Measurements from ENCODE around the gene PMS1.
"Not testable (repeated sequence)": the region's sequence is repeated elsewhere in the genome, so short reads cannot be mapped to it uniquely, and the experiment has no call there.

PMS1 gene

DNA sequence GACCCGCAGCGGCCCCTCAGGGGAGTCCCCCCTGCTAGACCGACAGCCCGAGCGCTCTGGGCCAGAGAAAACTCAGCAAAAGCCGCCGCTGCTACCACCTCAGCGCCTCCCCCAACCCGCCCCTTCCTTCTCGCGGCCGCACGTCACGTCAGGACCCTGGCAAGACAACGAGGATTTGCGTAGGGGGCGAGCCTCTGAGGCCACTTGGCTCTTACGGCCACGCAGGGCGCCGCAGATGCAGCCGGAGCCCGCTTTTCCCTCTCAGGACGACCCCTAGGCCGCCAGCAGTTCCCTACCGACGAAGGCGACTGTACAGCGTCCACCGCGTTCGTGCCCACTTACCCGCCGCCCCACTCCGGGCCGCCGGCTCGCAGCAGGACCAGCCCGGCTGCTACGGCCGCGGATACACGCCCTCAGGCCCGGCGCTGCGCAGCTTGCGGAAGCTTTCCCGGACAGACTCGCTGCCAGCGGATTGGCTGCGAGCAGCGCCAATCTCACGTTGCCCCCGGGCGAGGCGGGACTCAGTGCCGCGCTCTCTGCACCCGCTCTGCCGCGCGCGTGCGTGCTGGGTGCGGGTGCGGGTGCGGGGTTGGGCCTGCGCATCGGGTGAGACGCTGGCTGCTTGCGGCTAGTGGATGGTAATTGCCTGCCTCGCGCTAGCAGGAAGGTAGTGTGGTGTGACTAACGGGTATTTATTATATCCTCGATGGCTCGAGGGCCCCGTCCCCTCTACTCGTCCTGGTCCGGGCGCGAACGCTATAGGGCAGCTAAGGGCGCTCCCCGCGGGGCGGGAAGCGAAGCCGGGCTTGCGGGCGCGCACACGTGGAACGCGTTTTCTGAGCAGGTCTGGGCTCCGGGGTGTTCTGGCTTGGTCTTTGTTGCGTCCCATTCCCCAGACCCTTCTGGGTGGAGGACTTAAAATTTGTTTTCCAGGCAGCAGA, at the start of gene PMS1, which contains the start of gene ORMDL1:
TSS of gene PMS1 (plus strand) at position 524 of the 941 bp plus-strand sequence. CDS start 7,360 bp downstream, outside the sequence.
TSS of gene ORMDL1 (minus strand) at position 413 of the 941 bp plus-strand sequence. CDS start 1,744 bp downstream, outside the sequence.
- peak; percentile 77 to 90 for DNase-seq (ENCODE audit: low read depth in 2 of 2, low spot score in 1 of 2)

- no peak for DNase-seq (ENCODE audit: low read depth in 2 of 2, low spot score in 1 of 2)
Observed at GRCh38 chr2:189751080-189751658, 33.1 kb upstream of the PMS1 start.

DNA sequence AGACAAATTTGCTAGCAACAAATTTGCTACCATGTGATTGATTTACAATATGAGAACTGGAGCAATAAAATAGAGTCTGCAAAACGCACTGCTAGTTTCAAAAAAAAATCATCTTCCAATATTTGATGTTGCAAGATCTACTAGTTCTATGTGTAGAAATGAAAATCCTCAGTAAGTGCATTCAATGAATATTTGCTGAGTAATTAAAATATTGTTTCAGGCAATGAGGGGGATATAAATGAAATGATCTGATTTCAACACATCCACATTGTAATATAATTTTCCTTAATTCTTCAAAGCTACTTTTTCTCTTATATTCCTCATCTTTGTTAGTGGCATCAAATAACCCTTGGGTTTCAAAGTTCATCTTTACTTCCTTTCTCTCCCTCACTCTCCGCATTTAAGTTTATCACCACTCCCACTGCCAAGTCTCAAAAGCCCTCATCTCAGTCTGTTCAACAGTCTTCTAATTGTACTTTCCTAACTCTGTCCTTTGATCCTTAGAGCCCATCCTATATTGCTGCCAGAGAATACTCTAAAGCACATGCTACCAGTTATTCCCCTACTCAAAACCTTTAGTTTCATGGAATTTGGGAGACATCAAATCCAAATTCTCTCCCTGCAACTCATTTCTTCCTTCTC, 27.8 kb upstream of the PMS1 start:
- no peak for DNase-seq (ENCODE audit: low read depth in 2 of 2, low spot score in 1 of 2)

- DNase-seq (ENCODE audit: low read depth in 2 of 2, low spot score in 1 of 2): not testable (repeated sequence)
Observed at GRCh38 chr2:189760154-189760553, 24.1 kb upstream of the PMS1 start.

- no peak for DNase-seq (ENCODE audit: low read depth in 2 of 2, low spot score in 1 of 2)
Observed at GRCh38 chr2:189762229-189762550, 22.1 kb upstream of the PMS1 start.

- DNase-seq (ENCODE audit: low read depth in 2 of 2, low spot score in 1 of 2): peak; percentile 81 to 86
Observed at GRCh38 chr2:189762551-189763298, 21.5 kb upstream of the PMS1 start, which contains the start of gene OSGEPL1. Gene OSGEPL1, minus strand, starts transcription at chr2:189762792. Its CDS starts 1,152 bp downstream, at chr2:189761640.

DNA sequence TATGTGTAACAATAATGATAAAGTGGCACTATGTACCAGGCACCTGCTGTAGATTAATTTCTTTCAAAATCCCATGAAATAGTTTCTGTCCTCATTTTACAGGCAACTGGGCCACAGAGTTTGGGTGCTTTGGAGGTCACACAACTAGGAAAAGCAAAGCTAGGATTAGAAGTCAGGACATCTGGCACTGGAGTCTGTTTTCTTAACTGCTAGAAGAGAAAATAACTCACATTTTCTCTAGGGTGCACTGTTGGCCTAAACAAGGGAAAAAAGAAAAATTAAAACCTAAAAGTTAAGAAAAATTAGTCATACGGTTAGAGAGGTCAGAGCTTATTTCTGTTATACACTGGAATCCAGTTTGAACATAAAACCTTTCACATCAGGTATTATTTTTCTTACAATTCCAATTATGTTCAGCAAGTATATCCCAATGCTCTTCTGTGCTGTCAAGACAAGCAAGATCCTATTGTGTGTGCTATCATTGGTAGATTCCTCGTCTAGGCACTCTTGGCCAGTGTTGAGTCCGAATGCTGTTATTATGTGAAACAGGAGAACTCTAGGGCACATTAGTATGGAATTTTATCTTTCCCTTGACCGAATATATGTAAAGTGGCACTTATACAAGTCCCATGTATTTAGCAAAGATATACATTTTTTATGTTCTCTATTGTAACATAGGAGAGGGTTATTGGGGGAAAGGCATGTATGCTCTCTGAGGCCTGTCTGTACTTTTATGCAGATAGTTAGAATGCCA, 20.2 kb upstream of the PMS1 start:
- no peak for DNase-seq (ENCODE audit: low read depth in 2 of 2, low spot score in 1 of 2)

GRCh38 chr2:189770590-189771322, 13.5 kb upstream of the PMS1 start:
- no peak for DNase-seq (ENCODE audit: low read depth in 2 of 2, low spot score in 1 of 2)

- DNase-seq (ENCODE audit: low read depth in 2 of 2, low spot score in 1 of 2): no peak
Observed at GRCh38 chr2:189772212-189772611, 12.0 kb upstream of the PMS1 start.

- DNase-seq (ENCODE audit: low read depth in 2 of 2, low spot score in 1 of 2): no peak
Observed at GRCh38 chr2:189782221-189782671, 2.0 kb upstream of the PMS1 start.

GRCh38 chr2:189783451-189783926, 761 bp upstream of the PMS1 start:
- DNase-seq (ENCODE audit: low read depth in 2 of 2, low spot score in 1 of 2): no peak

DNA sequence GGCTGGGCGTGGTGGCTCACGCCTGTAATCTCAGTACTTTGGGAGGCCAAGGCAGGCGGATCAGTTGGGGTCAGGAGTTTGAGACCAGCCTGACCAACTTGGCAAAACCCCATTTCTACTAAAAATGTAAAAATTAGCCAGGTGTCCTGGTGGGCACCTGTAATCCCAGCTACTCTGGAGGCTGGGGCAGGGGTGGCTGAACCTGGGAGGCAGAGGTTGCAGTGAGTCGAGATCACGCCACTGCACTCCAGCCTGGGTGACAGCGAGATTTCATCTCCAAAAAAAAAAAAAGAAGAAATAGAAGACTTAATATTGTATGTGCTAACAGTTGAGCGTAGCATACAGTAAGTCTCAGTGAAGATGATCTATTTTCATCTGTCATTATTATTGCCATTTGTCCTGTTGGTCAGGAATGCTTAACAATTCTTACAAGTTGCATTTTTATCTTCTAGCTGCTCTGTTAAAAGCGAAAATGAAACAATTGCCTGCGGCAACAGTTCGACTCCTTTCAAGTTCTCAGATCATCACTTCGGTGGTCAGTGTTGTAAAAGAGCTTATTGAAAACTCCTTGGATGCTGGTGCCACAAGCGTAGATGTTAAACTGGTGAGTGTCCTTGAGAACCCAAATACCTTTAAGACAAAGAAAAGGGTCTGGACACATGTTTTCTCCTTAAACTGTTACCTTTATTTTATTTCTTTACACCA, 7.2 kb downstream of the PMS1 start:
- DNase-seq (ENCODE audit: low read depth in 2 of 2, low spot score in 1 of 2): no peak

DNA sequence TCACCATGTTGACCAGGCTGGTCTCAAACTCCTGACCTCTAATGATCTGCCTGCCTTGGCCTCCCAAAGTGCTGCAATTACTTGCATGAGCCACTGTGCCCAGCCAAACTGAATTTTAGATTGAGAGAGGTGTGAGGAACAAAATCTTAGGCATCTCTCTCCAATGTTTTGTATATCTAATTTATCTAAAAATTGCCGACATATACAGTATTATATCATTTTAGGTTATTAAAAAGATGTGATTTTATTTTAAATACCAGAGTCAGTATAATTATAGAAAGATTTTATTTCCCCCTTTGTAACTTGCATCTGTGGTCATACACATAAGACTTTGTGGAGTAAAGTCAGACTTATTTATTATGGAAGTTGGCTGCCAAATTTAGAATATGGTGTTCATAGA, 10.1 kb downstream of the PMS1 start:
- no peak for DNase-seq (ENCODE audit: low read depth in 2 of 2, low spot score in 1 of 2)

DNA sequence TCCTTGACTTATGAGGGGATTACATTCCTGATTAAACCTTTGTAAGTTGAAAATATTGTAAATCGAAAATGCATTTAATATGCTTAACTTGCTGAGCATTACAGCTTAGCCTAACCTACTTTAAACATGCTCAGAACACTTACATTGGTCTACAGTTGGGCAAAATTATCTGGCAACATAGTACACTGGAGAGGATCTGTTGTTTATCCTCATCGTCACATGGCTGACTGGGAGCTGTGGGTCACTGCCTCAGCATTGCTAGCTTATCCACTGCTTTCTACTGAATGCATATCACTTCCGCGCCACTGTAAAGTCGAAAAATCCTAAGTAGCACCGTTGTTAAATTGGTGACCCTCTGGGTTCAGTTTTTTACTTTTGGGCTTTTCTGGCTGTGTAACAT, 13.7 kb downstream of the PMS1 start:
- DNase-seq (ENCODE audit: low read depth in 2 of 2, low spot score in 1 of 2): no peak

DNA sequence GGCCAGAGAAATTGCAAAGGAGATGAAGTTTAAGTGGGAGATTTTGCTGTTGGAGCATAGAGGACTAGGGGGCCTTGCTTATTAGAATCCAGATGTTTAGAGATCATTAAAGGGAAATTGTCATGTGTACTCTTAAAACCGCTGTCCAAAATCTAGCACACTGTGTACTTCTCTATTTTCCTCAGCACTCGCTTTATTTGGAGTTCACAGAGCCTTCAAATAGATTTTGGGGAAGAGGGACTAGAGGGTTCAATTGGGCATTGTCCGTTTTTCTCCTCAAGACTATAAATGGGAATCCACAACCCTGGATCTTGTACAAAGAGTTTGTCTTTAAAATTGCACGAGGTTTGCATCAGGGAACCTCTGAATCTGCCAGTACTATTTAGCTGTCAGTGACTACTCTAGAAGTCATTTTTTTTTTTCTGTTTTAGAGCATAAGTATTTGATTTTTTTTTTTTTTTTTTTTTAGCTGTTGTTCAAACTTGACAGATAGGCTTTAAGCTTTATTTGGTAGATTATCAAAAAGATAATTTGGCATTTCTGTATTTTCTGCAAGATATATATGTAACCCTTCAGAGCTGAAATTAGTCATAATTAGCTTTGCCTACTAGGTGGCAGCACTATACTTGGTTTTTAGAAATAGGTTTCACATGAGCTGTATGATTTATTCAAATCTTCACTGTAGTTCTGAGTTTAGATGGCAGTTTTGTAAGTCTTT, 14.2 kb downstream of the PMS1 start:
- DNase-seq (ENCODE audit: low read depth in 2 of 2, low spot score in 1 of 2): no peak

DNA sequence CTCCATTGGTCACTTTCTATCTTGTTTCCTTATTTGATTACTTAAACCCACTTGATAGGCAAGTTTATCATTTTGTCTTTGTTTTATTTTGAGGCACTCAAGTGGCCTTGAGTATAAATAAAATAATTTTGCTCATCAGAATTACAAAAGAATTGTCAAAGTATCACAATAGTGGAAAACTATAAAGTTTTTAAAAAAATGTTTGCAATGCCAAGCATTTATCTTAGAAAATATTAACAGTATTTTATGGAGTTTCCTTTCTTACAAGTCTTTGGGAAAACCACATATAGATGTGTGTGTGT, 14.7 kb downstream of the PMS1 start:
- DNase-seq (ENCODE audit: low read depth in 2 of 2, low spot score in 1 of 2): no peak

DNA sequence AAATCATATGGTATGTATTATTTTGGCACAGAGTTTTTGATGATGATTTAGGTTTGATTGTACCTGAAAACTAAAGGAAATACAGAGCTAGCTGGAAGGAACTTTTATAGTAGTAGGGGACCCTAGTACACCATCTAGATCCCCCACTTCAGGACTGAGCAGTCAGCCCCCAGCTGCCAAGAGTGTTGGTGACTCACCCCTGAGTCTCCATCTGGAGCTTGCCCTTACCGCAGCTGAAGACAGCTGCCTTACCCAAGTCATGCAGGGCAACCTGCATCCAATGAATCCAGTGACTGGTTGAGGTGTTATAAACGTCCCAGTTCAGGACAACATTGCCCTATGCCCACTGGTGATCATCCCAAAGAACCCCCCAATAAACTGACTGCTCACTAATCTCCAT, 15.3 kb downstream of the PMS1 start:
- no peak for DNase-seq (ENCODE audit: low read depth in 2 of 2, low spot score in 1 of 2)

DNA sequence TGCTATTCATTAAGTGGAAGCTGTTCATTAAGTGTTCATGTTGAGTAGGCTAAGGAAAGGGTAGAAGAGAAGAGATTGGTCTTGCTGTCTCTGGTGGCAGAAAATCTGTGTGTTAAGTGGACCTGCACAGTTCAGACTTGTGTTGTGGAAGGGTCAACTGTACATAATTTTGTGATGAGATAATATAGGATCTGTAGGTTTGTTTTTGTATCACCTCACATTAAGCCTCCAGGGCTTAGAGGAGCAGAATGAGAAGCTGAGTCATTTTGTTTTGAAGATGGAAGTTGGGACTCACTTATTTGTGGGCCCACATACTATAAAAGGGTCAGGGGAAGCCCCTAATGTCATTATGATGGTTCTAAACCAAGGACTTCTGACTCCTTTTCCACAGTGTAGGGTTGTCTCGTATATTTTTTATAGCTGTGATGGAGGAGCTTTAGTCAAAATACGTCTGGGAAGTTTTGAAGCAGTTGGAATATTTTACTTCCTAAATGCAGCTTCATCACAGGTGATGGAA, 18.2 kb downstream of the PMS1 start:
- DNase-seq (ENCODE audit: low read depth in 2 of 2, low spot score in 1 of 2): no peak
